ENCODE measurements around the gene CCDC85A. TPM values are rescaled to one million over a fixed set of nuclear protein-coding genes. Genes with fewer than 3 reads are reported as not detected.

Gene CCDC85A
- total and polyA plus RNA-seq, 2 of the 4 experiments (the other 2 are of a cell fraction), result 1.1 to 2.2 TPM

GRCh38 chr2:56177420-56178220 is 6.2 kb upstream of the CCDC85A start:
- Histone ChIP-seq H3K27ac (ENCODE audit: insufficient read depth, low read length) (no peak overlapping the region), H3K56ac (ENCODE audit: extremely low read depth, insufficient read depth, low read length) (no peak overlapping the region), H3K27me3 (ENCODE audit: control insufficient read depth, insufficient read depth, low read length) (peaks cover 6% of the 10 kb centered on the region), H3K23ac (ENCODE audit: low read depth, low read length) (no peak overlapping the region), H3K36me3 (ENCODE audit: control insufficient read depth, insufficient read depth, low read length) (no peaks in the 10 kb centered on the region), H4K20me1 (ENCODE audit: insufficient read depth, low read length) (no peaks in the 10 kb centered on the region), H2BK15ac (ENCODE audit: low read depth, low read length) (no peak overlapping the region), H2BK5ac (ENCODE audit: low read depth, low read length, poor library complexity, severe bottlenecking) (no peak overlapping the region), H3K9me1 (ENCODE audit: insufficient read depth, low read length) (no peaks in the 10 kb centered on the region), H3K14ac (replicated peaks; ENCODE audit: low read depth, low read length) (no peak overlapping the region), H2BK20ac (ENCODE audit: low read depth, low read length) (no peak overlapping the region), H4K8ac (ENCODE audit: low read depth in 2 of 2, low read length in 2 of 2) (no peak overlapping the region), H3K9me3 (ENCODE audit: control insufficient read depth, insufficient read depth, low read length) (no peaks in the 10 kb centered on the region), H3K79me1 (ENCODE audit: low read depth in 1 of 2, low read length in 2 of 2) (no peaks in the 10 kb centered on the region), H2AFZ (replicated peaks; ENCODE audit: low read length, poor library complexity) (no peak overlapping the region), H2AK9ac (replicated peaks; ENCODE audit: low read depth, low read length, poor library complexity) (no peak overlapping the region), H3K9ac (ENCODE audit: low read depth, low read length) (no peak overlapping the region), H3K18ac (ENCODE audit: low read depth, low read length) (no peak overlapping the region), H4K91ac (ENCODE audit: insufficient read depth, low read depth, low read length) (no peak overlapping the region), H3K4me2 (ENCODE audit: low read depth, low read length) (no peak overlapping the region), H3K4me1 (ENCODE audit: control insufficient read depth, insufficient read depth, low read length) (no peaks in the 10 kb centered on the region), H4K5ac (ENCODE audit: low read depth, low read length) (no peak overlapping the region), H2AK5ac (ENCODE audit: low read depth, low read length) (no peak overlapping the region), H3K4me3 (ENCODE audit: insufficient read depth, low read depth, low read length) (no peak overlapping the region), H2BK120ac (ENCODE audit: low read depth, low read length) (no peak overlapping the region), H3K4ac (ENCODE audit: low read depth, low read length) (no peak overlapping the region)
- ATAC-seq (ENCODE audit: low read depth), result no peak
- ChIA-PET CTCF (no interaction called here), POLR2A (ENCODE audit: unreplicated experiment) (no interaction called here)
- DNase-seq, result no peak
- WGBS, 2 experiments (ENCODE audit: extremely low coverage in 2 of 2, insufficient read length in 1 of 2), result no CpG with 5 or more reads among the region's 4 CpGs
- in situ Hi-C loops (cut with MboI; ENCODE audit: low sequenced_read_pairs), result loop anchor here (25.0 kb wide), 1 partner anchor 560 kb away; no protein-coding TSS in a partner anchor
- dilution Hi-C loops (cut with HindIII; ENCODE audit: low sequenced_read_pairs, unreplicated experiment), result no loop called here
- BruUV-seq (replicated peaks), result no TSS peak
- intact Hi-C loops (cut with micrococcal nuclease), result no loop called here
- TF ChIP-seq MAZ (IDR thresholded peaks at IDR 0.05; ENCODE audit: borderline replicate concordance, low read depth, low read length), result no peak
- TF ChIP-seq NFE2L2 (IDR thresholded peaks at IDR 0.05; ENCODE audit: low read depth, low read length), result no peak
- no peak for TF ChIP-seq POLR2A (IDR thresholded peaks at IDR 0.05; ENCODE audit: low read depth, low read length)
- no peak for TF ChIP-seq MAFK (IDR thresholded peaks at IDR 0.05; ENCODE audit: low read depth, low read length)
- no peak for TF ChIP-seq ELK1 (IDR thresholded peaks at IDR 0.05; ENCODE audit: borderline replicate concordance, low read depth, low read length)
- TF ChIP-seq SMC3 (IDR thresholded peaks at IDR 0.05; ENCODE audit: low read depth, low read length), result no peak
- TF ChIP-seq MXI1 (IDR thresholded peaks at IDR 0.05; ENCODE audit: borderline replicate concordance, low read depth, low read length), result no peak
- no peak for TF ChIP-seq RCOR1 (IDR thresholded peaks at IDR 0.05; ENCODE audit: insufficient replicate concordance, low read length)
- no peak for TF ChIP-seq CEBPB (IDR thresholded peaks at IDR 0.05; ENCODE audit: low read depth, low read length)
- TF ChIP-seq FOS (IDR thresholded peaks at IDR 0.05; ENCODE audit: low read depth, low read length), result no peak
- no peak for TF ChIP-seq CTCF (conservative IDR thresholded peaks at IDR 0.05; ENCODE audit: low read depth, low read length)
- TF ChIP-seq RAD21 (IDR thresholded peaks at IDR 0.05; ENCODE audit: low read length), result no peak
- TF ChIP-seq USF2 (IDR thresholded peaks at IDR 0.05; ENCODE audit: low read depth, low read length), result no peak
- TF ChIP-seq BHLHE40 (IDR thresholded peaks at IDR 0.05; ENCODE audit: low read depth, low read length), result no peak
- TF ChIP-seq CHD1 (IDR thresholded peaks at IDR 0.05; ENCODE audit: low read depth, low read length), result no peak
- TF ChIP-seq RFX5 (IDR thresholded peaks at IDR 0.05; ENCODE audit: low read depth, low read length), result no peak

Measured in IMR-90 (cell line).